Measurements from ENCODE around the gene LYSMD2.

- TF ChIP-seq CTCF (IDR thresholded peaks at IDR 0.05) (peak; percentile 76), EZH2phosphoT487 (IDR thresholded peaks at IDR 0.05) (no peak)
Observed at GRCh38 chr15:51775967-51776816, 38.7 kb upstream of the LYSMD2 start.

Measured in neural progenitor cell (in vitro differentiated cells).